ENCODE results near the gene LPAR2.
A peak's percentile ranks its signal among the peaks of the same experiment; 100 is the strongest.

Gene LPAR2

DNA sequence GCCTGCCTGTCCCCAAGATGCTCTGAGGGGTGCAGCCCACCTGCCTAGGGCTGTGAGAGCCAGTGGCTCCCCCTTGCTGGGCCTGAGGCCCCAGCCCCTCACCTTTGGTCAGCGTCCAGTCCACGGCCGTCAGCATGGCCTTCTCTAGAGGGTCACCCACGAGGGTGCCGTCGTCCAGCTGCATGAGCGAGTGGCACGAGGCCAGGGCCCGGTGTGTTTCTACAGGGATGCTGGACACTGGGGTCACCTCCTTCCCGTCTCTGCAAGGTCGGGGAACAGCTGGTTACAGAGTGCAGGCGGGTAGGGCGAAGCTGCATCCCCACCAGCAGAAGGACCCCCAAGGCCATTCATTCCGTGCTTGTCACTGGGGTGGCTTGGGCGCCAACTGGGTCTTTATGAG, 26.4 kb upstream of the LPAR2 start:
- no peak overlapping the region for H3K4me3 ChIP-seq (ENCODE audit: low read depth, low read length)

DNA sequence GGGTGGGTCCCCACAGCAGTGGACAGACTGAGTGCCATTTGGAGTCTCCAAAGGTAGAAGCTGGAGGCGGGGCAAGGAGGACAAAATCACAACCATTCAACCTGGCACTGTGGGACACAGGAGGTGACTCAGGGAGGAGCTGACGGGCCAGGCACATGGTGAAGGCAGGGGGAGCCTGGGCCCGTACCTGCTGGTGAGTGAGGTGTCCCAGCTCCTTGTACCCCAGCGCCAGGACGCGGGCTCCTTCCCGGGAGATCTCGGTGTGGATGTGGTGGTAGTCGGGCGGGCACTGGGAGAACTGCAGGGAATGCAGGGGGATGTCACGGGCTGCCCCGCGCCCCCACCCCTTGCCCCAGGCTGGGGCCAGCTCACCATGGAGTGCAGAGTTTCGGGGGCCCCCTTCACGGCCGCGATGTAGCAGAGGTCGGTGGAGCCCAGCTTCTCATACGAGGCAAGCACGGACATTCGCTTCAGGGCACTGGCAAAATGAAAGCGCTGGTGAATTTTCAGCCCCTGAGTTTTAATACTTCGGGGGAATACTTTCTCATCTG, 25.7 kb upstream of the LPAR2 start:
- no peak overlapping the region for H3K4me3 ChIP-seq (ENCODE audit: low read depth, low read length)

DNA sequence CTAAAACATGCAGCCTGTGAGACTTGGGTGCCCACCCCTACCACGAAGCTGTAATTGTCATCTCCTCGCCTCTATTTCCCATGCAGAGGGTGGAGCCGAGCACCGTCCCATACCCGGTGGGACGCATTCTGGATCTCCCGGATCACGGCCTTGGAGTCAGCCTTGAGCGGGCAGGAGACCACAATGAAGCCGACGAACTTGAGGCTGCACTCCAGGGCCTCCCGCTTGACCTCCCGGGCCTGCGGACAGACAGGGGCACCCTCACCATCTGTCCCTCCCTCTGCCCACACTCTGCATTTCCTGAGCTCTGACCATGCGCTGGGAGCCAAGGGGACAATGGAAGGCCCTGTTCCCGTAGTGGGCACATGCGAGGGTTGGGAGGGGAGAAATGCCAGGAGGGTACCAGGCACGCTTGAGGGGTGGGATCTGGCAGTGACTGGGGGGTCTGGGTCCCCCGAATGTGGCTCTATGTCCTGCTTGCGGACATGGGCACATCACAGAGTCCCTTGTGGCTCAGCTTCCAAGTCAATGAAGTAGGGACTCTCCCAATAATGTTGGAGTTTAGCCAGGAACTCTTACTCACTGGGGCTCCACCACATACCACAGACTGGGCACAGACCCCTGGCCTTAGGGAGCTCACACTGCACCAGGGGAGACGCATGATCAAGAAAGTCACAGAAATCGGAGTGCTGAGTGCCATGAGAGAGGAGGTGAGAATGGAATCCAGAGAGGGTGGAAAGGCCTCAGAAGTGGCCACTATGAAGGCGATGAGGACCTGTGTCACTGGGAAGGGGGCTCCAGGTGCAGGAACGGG, 24.7 kb upstream of the LPAR2 start:
- no peak overlapping the region for H3K4me3 ChIP-seq (ENCODE audit: low read depth, low read length)

DNA sequence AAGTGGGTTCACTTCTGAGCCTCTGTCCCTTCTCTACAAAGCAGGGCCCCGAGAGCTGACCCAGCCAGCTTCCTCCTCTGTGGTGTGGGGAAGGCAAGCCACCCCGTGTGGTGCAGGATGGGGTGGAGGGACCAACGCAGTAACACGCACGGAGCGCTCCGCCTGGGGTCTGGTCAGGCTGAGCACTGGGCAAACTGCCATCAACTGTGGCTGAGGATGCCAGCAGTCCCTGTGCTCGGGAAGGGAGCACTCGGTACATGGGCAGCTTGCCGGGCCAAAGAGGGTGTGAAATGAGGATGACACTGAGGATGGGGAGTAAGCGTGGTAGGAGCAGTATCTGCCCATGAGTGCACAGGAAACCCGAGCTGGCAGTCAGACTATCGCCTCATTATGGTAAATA, 23.1 kb upstream of the LPAR2 start:
- no peak overlapping the region for H3K4me3 ChIP-seq (ENCODE audit: low read depth, low read length)

DNA sequence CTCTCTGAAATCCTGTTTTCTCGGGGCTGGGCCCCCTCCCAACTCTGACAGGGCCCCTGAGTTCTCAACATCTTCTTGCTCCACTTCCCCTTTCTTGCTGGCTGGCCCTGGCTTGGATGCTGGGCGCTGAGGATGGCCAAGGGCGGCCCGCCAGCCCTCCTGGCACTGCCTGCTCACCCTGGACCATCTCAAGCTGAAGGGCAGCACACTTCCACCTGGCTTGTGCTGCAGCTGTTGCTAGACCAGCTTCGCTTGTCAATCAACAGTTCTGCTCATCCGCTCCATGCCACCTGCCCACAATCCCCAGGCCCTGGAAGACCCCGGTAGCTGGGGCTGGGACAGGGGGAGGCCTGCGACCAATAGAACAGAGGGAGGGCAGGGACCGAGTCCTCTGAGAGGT, 22.3 kb upstream of the LPAR2 start:
- H3K4me3 ChIP-seq (ENCODE audit: low read depth, low read length) = no peak overlapping the region

DNA sequence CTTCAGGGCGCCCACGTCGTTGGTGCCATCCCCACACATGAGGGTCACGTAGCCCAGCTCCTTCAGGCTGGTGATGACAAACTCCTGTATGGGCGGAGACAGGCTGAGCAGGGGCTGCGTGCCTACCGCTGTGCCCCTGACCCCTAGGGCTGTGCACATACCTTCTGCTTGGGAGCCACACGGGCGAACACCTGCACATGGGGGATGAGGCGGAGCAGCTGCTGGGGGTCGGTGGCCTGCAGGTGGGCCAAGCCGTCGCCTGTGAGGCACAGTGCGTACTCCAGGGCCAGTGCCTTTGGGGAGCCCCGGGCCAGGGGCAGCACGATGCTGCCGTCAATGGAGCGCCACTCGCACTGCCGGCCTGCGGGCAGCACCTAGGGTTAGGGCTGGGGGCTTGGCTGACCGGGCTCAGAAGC, 21.6 kb upstream of the LPAR2 start:
- H3K4me3 ChIP-seq (ENCODE audit: low read depth, low read length) = no peak overlapping the region

DNA sequence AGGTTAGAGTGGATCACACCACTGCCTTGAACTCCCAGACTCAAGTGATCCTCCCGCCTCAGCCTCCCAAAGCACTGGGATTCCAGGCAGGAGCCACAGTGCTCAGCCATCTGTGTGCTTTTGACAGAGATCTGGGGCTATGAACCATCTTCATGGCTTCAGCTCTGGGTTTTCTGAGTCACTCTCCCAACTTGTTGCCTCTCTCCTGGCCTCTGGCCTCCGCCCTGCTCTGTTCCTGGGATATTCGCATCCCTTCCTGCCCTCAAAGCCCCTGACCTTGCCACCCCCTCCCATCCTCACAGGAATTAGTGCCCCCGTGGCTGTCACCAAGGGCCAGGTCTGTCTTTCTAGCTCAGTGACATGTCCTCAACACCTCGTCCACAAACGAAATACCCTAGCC, 21.1 kb upstream of the LPAR2 start:
- H3K4me3 ChIP-seq (ENCODE audit: low read depth, low read length) = no peak overlapping the region

DNA sequence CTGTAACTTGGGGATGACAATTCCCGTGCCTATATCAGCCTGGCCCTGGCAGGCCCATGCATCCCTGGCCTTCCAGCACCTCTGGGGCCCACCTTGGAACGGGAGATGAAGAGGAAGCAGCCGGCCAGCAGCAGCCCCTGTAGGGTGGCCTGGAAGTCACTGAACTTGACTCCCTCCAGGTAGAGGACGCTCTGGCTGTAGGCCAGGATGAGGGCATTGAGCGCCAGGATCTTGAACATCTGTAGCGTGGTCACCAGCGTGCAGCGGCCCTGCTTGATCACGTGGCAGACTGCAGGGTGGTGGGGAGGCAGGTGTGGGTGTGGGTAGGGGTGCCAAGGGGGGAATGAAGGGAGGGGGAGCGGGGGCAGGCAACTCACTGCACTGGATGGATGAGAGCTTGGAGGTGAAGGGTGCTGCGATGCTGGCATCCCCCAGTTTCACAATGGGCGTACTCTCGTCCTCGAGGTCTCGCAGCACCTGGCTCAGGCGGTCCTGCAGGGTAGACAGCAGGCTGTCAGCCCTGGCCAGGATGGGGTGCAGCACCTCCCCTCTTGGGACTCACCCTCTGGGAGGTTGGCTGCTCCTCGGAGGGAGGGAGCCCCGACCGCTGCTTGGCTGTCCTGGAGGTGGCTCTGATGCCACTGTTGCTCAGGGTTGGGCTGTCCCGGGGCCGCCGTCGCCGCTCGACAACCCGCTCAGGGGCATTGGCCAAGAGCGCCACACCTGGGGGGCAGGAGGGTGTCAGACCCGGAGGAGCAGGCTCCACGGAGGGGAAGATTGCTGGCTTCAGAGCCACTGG, 19.2 kb upstream of the LPAR2 start:
- no peak overlapping the region for H3K4me3 ChIP-seq (ENCODE audit: low read depth, low read length)

DNA sequence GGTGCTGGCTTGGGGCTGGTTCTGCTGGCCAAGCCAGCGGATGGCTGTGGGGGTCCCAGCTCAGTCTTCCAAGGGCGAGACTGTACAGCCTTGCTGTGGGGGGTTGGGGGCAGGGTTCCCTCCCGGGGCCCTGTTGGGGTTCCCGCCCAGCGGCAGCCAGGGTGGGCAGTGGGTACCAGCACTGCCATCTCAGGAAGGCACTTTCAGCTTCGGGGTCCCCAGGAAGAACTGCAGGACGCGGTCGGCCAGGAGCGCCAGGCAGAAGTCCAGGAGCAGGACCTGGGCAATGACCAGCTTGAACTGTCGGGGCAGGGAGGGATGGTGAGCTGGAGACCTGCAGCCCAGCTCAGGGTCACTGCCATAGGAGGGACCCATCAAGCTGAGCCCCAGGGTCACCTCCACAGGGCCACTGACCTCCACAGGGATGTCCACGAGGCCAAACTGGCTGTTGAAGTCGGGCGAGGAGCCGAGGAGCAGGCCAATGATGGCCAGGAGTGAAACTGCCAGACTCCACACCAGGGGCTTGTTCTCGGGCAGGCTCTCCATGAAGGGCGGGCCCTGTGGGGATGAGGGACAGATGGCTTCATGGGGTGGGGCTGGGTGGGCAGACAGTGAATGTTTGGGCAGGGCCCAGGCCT, 17.3 kb upstream of the LPAR2 start:
- H3K4me3 ChIP-seq (ENCODE audit: low read depth, low read length) = no peak overlapping the region

DNA sequence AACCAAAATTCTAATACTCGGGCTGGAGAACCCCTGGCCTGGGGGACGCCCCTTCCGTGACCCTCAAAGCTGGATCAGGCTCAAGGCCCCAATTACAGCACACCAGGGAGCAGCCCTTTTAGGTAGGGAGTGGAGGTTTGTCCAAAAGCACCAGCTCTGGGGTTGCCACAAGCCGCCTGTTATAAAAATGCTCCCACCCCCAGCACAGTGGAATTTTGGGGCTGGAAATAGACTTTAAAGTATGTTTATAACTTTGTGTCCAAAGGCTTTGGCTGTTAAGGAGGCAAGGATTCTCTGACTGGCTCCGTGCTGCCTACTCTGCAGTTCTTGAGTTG, 16.0 kb upstream of the LPAR2 start:
- no peak overlapping the region for H3K4me3 ChIP-seq (ENCODE audit: low read depth, low read length)

DNA sequence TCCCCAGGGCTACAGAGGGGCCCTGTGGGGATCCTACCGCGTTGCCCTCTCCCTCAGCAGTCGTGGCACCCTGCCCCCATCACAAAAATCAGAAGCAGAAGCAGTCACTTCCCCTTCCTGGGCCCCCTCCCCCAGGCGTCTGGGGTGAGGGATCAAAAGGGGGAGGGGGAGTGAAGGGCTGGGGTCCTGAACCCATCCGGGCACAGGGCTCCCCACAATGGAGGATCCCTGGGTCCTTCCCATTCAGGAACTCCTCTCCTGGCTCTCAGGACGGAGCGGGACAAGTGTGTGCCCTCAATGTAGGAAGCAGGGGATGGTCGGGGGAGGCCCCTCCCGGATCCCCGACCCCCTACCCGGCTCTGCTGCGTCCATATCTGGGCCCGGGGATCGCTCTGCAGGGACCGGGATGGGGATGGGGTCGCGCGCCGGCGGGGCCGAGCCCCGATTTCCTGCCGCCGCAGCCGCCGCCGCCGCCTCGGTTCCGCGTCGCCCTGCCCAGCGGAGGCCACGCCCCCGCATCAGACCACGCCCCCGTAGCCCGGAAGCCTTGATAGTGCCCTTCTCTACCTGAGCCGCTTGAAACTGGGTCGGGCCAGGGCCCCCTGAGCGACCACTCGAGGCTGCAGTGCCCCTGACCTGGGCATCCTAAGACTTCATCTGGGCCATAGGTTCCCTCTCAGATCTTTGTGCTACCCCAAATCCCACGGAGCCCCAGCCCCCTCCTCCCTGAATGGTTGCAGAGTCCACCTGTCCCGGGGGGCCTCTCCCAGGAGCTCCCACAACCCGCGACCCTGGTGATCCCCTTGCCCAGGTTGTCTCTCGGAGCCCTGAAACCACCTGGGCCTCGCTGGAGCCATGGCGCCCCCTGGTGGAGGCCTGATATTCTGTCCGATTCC, 15.4 kb upstream of the LPAR2 start, which contains the start of gene GMIP:
GMIP (minus strand) TSS at position 500 of the 896 bp plus-strand sequence; CDS start at position 372, 128 bp downstream.
- H3K4me3 ChIP-seq (ENCODE audit: low read depth, low read length) = peak within 1 kb of the TSS; percentile 73

DNA sequence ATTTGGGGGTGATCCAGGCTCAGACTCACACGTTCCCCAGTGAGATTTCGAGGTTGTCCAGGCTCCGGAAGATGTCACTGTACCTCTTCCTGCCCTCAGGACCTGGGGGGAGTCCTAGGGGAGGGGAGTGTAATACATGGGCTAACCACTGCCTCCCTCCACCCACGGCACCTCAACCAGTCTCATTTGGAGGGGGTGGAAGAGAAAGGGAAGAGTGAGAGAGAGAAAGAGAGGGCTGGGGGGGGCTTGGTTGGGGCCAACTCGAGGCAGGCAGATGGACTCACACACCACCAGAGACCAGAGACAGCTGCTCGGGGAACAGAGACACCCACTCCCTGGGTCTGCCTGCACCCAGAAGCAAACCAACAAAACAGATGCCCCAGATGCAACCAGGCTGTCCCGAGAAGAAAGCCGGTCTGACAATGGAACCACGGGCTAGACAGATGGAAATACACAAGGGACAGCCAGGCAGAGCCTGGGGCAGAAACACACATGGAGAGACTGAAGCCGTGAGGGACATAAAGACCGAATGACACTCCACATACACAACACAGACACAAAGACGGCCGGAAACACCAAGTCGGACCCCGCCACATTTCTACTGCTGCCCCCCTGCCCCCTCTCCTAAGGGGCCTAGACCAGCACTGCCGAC, 14.6 kb upstream of the LPAR2 start:
- peak overlapping the region; percentile 73 for H3K4me3 ChIP-seq (ENCODE audit: low read depth, low read length)

DNA sequence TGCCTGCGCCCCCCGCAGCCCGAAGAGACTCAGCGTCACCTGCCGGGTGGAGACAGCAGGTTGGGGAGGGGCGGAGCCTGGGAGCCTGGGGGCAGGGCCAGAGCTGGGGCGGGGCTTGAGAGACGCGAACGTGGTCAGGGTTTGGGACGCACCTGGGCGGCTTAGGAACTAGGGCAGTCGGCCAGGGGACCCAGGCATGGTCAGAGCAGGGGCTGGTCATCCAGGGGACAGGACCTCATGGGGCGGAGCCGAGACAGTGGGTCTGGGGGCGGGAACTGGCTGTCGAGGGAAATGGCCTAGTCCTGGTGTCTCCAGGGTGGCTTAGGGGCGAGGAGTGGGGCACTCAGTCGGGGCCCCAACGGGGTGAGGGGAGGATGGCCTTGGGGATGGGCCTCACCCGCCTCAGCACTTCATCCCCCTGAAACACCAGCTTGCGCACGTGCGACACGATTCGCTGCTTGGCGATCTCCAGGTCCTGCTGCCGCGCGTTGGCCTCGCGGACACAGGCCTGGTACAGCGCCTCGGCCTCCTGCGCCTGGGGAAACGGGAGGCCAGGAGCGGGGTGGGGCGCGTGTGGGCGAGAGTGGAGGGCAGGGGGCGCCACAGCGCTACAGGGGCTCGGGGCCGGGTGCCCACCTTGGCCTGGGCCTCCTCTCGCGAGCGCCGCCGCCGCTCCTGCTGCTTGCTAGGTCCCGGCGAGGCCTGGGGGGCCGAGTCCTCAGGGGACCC, 9.7 kb upstream of the LPAR2 start:
- H3K4me3 ChIP-seq (ENCODE audit: low read depth, low read length) = no peak overlapping the region

DNA sequence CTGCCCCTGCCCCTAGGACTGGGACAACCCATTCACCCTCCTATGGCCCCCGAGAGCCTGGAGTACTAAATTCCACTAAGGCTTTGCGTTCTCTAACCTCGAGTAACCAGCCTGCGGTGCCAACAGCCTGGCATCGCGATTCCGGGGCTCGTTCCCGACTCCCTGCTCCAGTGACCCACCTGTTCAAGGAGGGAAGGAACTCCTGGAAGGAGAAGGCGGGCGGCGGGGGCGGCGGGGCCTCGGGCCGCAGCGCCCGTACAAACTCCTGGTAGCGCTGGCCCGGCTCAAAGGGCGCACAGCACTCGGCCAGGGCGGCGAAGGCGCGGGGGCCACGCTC, 9.1 kb upstream of the LPAR2 start:
- no peak overlapping the region for H3K4me3 ChIP-seq (ENCODE audit: low read depth, low read length)

DNA sequence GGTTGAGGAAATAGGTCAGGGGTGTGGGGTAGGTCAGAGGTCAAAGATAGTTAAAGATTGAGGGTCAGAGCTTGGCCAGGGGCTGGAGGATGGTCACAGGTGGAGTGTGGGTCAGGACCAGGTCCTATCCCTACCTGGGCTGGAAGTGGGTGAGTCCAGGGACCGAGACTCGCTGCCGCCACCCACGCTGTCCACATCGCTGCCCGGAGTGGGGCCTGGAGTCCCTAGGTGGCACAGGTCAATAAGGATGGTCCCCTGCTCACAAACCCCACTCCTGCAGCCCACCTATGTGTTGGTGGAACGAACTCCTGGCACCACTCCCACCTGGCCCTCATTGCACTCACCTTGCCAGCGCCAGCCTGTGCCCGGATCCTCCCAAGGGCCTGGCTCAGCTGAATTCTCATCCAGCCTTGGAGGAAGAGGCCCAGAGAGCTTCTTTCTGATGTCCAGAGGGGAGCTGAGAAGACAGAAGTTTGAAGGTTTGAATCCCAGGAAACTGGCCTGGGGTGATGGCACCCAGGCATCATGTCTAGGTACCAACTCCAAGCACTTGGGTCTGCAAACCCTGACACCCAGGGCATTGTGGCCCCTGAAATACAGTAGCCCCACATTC, 8.7 kb upstream of the LPAR2 start:
- no peak overlapping the region for H3K4me3 ChIP-seq (ENCODE audit: low read depth, low read length)

DNA sequence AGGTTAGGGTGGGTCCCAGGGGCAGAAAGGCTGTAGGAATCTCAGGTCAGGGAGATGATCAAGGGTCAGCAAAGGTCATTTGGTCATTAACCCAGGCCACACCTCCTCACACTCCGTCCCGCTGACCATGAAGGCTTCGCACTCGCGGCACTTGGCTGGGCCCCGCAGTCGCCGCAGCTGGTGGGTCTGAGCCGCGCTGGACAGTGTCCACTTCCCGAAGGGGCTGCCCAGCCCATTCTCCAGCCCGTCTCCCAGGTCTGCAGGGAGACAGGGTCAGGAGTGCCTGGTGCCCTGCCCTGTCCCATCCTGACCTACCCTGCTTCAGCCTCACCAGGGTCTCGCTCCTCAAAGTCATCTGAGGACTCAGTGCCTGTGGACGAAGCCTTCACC, 7.3 kb upstream of the LPAR2 start:
- H3K4me3 ChIP-seq (ENCODE audit: low read depth, low read length) = no peak overlapping the region

DNA sequence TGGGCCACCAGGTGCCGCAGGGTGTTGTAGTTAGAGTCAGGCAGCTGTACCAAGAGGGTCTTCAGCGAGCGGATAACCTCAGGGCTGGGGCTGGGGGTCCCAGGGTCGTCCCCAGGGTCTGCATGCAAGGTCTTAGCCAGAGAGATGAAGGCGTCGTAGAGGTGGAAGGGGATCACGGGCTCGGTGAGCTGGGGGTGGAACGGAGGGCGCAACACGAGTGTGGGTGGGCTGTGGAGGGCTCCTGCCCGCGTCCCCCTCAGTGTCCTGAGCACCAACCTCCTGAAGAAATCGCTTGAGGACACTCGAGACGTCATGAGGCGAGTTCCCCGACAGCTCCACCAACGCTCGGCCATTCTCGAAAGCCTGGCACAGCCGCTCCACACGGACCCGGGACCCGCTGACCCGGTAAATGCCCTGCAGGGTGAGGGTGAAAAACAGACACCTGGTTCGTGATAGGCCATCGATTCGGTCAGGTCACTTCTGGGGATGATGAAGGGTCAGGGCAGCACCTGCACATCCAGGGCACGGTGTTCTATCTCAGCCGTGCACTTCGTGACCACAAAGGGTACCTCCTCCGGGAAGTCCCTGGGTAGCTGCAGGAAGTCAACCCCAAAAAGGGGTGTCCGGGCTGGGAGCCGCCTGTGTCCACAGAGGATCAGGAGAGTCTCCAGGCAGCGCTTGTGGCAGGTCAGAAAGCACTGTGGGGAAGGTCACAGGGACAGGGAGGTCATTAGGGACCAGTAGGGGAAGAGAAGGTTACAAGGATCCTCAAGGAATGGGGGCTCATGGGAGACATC, 6.7 kb upstream of the LPAR2 start:
- no peak overlapping the region for H3K4me3 ChIP-seq (ENCODE audit: low read depth, low read length)

Measured in iPS-11a (cell line).